Neural cell (in vitro differentiated cells): Measurements from ENCODE around the gene PIM3.

Source experiments
- CTCF ChIP-seq: fragments of 450-650 bp; IDR thresholded peaks from 2 replicates; pipeline ENCODE4 v1.5.1; 2014; ENCODE audit warnings: antibody characterized with exemption, mild to moderate bottlenecking, moderate library complexity; ENCODE audit not compliant: poor library complexity, severe bottlenecking
- EZH2 ChIP-seq: fragments of 200-600, 300-800 bp; shearing (Covaris generic), sonication (generic); IDR thresholded peaks from 2 replicates; pipeline ENCODE4 v1.6.1; 2014; ENCODE audit warnings: antibody characterized with exemption, low read length, borderline replicate concordance, mild to moderate bottlenecking; ENCODE audit not compliant: insufficient read depth, poor library complexity, severe bottlenecking
- POLR2AphosphoS5 ChIP-seq: IDR thresholded peaks from 2 replicates; pipeline ENCODE4 v1.6.1; 2012
- RAD21 ChIP-seq: fragments of 450-650 bp; conservative IDR thresholded peaks from 2 replicates; pipeline ENCODE4 v1.6.1; 2014; ENCODE audit warnings: antibody characterized with exemption, mild to moderate bottlenecking, moderate library complexity
- REST ChIP-seq: IDR thresholded peaks from 2 replicates; pipeline ENCODE4 v1.6.1; 2012; ENCODE audit warnings: borderline replicate concordance
- SMC3 ChIP-seq: fragments of 450-650 bp; conservative IDR thresholded peaks from 2 replicates; pipeline ENCODE4 v1.6.1; 2014; ENCODE audit warnings: antibody characterized with exemption, mild to moderate bottlenecking, moderate library complexity; ENCODE audit not compliant: poor library complexity
- TAF1 ChIP-seq: IDR thresholded peaks from 2 replicates; pipeline ENCODE4 v1.6.1; 2012; ENCODE audit warnings: low read depth

DNA sequence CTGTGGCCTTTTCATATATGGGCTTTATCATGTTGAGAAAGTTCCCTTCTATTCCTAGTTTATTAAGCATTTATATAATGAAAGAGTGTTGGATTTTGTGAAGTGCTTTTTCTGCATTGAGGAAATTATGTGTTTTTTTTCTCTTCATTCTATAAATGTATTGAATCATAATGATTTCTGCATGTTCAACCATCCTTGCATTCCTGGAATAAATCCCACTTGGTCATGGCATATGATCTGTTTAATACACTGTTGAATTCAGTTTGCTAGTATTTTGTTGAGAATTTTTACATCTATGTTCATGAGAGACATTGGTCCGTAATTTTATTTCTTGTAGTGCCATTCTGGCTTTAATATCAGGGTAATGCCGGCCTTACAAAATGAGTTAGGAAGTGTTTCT is 25.8 kb downstream of the PIM3 start:
- no peak for TF ChIP-seq SMC3
- no peak for TF ChIP-seq CTCF
- no peak for TF ChIP-seq POLR2AphosphoS5
- no peak for TF ChIP-seq REST
- TF ChIP-seq TAF1 = no peak
- no peak for TF ChIP-seq EZH2
- no peak for TF ChIP-seq RAD21
